GM19239 (cell line): ENCODE measurements around the gene GCNA.
"Not testable (repeated sequence)": the region's sequence is repeated elsewhere in the genome, so short reads cannot be mapped to it uniquely, and the experiment has no call there.

Experiments
- DNase-seq: peaks from one replicate; pipeline ENCODE4 v3.0.0; 2011; ENCODE audit warnings: low spot score; ENCODE audit not compliant: insufficient read length
- FAIRE-seq: peaks from 2 replicates; lab custom pipeline; 2011; peaks lifted over from hg19 to GRCh38; lab: Jason Lieb, UNC

Gene GCNA

DNA sequence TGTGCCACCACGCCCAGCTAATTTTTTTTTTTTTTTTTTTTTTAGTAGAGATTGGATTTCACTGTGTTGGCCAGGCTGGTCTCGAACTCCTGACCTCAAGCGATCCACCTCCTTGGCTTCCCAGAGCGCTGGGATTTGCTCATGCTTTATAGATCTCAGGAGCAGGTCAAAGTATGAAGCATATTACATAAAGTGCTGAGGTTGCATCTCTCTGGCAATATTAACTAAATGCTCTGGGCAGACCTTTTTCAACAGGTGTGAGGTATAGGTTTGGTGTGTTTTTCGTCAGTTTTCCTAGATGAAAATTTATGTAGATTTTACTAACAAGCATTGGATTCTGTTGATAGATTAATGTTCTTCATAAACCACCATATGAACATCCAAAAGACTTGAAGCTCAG, 19.3 kb upstream of the GCNA start:
- FAIRE-seq (no peak), DNase-seq (no peak)

DNA sequence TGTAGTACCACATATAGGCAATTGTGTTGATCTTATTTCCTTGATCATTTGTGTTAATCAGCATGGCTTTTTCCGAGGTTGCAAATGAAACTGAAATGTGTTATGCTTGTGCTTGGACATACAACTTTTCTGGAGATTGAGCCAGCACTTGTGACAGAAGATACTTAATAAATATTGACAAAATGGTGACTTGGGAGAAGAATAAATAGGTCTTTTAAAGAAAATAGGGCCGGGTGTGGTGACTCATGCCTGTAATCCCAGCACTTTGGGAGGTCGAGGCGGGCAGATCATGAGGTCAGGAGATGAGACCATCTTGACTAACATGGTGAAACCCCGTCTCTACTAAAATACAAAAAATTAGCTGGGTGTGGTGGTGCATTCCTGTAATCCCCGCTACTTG, 18.5 kb upstream of the GCNA start:
- FAIRE-seq, DNase-seq: not testable (repeated sequence)

DNA sequence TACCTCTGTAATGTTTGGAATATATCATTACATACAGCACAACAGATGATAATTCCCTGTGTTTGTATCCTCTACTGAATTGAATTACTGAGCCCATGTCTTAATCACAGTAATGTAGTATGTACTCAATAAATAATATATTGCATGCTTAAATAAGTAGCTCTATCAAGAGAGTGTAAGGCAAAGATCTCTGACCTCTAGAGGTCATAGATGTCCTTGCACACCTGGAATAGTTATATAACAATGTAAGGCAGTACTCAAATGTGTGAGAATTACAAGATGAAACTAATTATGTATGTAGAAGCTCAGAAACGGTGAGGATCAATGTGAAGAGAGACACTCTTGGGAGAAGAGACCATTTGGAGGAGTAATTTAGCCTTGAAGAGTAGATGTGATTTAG, 14.3 kb upstream of the GCNA start:
- no peak for DNase-seq
- peak; percentile 33 for FAIRE-seq

DNA sequence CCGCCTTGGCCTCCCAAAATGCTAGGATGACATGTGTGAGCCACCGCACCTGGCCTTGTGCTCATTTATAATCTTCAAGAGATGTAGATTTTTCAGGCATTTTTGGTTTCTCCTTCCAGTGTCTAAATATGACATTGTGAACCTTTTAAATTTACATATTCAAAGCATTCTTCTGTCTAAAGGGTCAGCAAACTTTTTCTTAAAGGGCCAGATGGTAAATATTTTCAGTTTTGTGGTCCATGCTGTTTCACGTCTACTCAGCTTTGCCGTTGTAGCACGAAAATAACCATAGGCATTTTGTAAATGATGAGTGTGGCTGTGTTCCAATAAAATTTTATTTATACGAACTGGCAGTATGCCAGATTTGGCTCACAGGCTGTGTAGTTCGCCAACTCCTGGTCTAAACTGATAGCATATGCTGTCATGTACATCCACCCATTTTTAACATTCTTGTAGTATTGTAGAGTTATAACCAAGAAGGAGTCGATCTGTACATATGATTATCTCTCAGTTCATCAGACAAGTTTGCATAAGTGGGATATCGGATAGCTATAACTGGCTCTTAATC, 12.7 kb upstream of the GCNA start:
- FAIRE-seq (no peak), DNase-seq (no peak)

DNA sequence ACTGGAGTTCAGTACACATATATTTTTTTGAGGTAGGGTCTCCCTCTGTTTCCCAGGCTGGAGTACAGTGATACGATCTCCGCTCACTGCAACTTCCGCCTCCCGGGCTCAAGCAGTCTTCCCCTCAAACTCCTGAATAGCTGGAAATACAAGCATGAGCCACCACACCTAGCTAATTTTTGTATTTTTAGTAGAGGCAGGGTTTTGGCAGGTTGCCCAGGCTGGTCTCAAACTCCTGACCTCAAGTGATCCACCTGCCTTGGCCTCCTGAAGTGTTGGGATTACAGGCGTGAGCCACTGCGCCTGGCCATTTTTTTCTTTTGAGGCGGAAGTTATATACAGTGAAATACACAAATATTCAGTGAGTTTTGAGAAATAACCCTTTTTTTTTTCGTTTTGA, 6.8 kb upstream of the GCNA start:
- not testable (repeated sequence) for FAIRE-seq, DNase-seq

DNA sequence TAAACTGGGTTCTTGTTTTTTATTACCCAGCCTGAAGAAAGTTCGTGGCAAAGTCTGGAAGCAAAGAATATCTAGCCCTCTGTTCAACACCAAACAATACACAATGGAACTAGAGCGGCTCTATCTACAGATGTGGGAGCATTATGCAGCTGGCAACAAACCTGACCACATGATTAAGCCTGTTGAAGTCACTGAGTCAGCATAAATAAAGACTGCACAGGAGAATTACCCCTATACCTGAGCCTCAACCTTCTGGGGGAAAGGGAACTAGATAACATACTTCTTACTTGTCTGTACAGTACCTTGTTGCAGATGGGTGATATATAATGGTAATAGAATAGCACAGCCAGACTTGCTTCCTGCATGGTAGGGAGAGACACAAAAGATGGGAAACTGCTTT, 4.6 kb upstream of the GCNA start:
- FAIRE-seq (no peak), DNase-seq (no peak)

DNA sequence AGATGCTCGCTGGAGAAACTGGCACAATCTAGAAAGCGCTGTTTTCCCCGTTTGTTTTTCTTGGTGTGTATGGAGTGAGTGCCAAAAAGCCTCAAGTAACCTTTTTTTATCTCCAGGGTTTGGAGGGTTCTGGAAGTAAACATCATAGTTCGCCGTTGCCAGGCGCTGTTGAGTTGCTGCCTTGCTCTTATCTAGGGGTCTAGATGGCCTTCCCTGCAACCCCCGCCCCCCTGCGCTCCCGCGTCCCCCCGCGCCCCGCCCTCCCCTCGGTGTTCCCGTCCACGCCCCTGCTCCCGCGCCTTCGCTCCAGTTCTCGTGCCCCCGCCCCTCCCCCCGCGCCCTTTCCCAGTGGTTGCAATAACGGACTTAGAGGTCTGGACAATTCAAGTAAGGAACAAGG, 555 bp upstream of the GCNA start:
- FAIRE-seq (no peak), DNase-seq (no peak)

DNA sequence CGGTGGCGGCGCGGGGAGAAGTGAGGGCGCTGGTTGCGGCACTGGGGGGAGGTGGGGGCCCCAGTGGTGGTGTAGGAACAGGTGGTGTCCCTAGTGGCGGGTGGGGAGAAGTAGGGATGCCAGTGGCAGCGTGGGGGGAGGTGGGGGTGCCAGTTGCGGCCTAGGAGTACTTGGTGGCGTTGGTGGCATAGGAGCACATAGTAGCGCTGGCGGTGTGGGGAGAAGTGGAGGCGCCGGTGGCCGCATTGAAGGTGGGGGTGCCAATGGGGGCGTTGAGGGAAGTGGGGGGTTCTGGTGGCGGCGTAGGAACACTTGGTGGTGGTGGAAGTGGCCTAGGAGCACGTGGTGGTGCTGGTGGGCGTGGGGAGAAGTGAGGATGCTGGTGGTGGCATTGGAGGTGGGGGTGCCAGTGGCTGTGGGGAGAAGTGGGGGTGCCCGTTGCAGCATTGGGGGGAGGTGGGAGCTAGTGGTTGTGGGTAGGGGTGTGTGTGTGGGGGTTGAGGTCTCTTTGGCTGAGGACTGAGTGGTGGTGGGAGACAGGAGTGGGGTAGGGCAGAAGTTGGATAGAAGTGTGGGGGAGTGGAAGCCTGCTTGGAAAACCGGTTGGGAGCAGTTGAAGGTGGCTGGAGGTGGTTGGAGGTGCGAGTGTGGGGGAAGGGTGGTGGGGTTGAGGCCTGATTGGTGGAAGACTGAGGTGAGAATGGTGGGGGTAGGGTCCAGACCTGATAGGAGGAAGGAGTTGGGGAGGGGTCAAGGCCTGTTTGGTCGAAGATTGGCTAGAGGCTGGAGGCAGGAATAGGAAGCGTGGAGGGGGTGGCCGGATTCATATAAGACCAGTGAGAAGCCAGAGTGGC, 1.1 kb downstream of the GCNA start:
- FAIRE-seq, result no peak
- DNase-seq, result no peak

DNA sequence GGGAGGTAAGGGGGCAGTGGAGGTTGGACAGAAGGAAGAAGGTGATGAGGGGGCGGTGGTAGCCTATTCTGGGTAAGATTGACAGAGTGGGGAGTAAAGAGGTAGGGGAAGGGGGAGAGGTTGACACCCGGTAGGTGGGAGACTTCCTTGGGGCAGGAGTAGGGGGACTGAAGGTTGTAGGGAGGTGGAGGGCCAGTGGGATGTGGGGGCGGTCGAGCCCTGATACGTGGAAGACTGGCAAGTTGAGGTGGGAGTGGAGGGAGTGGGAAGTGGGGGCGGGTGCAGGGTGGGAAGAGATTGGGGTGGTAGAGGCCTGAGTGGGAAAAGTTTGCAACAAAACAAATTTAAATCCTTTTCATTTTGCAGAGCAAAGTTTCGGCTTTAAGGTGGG, 1.7 kb downstream of the GCNA start:
- DNase-seq (no peak), FAIRE-seq (no peak)

DNA sequence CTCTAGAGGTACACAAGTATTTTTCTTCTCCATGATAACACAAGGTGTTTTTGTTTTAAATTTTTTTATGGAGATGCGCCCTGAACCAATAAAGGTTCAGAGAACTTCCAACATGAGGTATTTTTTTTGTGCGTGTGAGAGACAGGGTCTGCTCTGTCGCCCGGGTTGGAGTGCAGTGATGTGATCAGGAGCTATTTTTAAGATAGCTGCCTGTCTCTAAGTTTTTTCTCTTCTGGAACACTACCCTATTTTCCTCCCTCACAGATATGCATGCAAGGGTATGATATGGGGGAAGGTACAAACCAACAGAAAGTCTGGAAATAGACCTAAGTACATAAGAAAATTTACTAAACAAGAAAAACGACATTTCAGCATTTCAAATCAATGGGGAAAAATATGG, 3.0 kb downstream of the GCNA start:
- FAIRE-seq, result no peak

DNA sequence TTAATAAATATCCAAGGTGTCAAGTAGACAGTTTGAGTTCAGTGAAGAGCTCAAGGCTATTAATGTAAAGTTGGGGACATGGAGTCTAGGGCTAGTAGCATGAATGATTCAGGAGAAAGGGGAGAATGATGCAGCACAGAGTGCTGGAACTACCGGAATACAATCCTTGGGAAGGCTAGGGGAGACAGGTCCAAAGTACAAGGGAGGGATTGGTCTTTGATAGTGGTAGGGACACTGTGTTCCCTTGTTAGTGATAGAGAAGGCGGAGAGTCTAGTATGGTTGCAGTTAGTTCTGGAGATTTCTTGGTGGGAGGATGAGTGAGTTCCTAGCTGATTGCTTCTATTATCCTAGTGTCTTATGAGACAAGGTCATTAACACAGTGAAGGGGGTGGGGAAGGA, 8.7 kb downstream of the GCNA start:
- FAIRE-seq, result peak; percentile 58
- DNase-seq, result no peak

More for the DNA sequence above, 3.0 kb downstream of the GCNA start:
- no peak for DNase-seq

DNA sequence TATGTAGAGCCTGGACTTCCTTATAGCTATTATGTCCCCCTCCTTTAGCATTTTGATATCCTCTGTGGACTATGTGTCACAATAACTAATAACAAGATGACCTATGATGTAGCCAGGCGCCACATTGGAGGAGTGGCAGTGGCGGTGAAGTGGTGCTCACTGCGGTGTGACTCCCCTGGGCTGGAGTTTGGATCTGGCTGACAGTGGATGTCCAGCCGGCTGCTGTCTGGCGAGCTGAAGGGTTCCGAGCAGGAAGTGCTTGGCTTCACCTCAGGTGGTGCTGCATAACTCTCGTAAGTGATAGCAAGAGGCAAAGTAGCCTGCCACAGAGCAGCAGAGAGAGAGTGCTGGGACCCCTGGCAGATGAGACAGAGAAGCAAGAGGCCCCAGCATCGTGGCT, 15.0 kb downstream of the GCNA start:
- not testable (repeated sequence) for DNase-seq, FAIRE-seq

DNA sequence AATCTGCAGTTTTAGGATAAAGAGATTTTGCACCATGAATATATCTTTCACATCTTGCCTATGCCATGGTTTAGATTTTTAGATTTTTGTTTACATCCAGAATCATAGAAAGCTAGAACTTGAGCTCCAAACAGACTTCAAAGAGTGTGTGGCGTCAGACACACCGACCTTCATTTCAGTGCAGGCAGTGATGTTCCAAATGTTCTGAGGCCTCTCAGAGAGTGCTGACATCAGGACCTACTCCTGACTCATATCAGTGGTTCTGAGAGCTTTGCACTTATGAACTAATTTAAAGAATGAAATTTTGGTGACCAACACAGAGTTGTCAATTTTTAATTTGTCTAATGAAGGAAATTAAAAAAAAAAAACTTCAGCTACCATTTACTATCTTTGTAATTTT, 21.7 kb downstream of the GCNA start:
- no peak for FAIRE-seq
- DNase-seq, result no peak

DNA sequence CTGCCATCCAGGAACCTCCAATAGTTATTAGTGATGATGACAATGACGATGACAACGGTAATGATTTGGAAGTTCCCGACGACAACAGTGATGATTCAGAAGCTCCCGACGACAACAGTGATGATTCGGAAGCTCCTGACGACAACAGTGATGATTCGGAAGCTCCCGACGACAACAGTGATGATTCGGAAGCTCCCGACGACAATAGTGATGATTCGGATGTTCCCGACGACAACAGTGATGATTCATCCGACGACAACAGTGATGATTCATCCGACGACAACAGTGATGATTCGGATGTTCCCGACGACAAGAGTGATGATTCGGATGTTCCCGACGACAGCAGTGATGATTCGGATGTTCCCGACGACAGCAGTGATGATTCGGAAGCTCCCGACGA, 25.4 kb downstream of the GCNA start:
- FAIRE-seq (no peak), DNase-seq (no peak)

DNA sequence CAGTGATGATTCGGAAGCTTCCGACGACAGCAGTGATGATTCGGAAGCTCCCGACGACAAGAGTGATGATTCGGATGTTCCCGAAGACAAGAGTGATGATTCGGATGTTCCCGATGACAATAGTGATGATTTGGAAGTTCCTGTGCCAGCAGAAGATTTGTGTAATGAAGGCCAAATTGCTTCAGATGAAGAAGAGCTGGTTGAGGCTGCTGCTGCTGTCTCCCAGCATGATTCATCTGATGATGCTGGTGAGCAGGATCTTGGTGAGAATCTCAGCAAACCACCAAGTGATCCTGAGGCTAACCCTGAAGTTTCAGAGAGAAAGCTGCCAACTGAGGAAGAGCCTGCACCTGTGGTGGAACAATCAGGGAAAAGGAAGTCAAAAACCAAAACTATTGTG, 25.9 kb downstream of the GCNA start:
- FAIRE-seq (no peak), DNase-seq (no peak)

DNA sequence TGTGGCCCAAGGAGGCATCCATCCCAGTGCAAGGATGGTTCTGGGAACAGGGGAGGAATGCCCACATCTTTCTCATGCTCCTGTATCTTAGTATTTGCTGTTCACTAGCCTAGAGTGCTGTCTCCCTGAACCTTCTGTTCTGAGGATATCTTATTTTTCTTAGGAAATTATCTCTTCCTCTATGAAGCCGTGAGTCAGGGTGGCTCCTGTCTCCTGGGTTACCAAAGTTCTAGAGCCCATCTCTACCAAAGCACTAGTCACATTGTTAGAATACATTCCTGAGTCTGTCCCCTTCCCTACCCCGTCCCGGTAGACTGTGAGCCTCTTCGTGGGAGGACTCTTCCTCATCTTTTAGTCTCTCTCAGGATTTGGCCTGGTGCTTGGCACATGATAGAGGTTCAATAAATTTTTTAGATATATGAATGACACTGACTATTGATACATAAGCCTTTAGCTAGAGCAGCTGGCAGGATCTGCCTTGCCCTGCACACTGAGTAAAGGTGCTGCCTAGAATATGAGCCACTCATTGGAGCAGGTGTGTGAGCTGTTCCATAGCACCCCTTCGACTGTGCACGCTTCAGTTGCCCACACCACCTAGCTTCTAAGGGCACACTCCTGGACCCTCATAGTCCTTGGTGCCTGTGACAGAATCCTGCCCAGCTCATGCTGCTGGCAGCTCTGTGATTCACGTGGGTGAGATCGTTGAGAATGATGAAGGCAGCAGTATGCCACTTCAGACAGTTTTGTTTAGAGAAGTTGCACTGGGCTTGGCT, 26.7 kb downstream of the GCNA start:
- DNase-seq (no peak), FAIRE-seq (no peak)

DNA sequence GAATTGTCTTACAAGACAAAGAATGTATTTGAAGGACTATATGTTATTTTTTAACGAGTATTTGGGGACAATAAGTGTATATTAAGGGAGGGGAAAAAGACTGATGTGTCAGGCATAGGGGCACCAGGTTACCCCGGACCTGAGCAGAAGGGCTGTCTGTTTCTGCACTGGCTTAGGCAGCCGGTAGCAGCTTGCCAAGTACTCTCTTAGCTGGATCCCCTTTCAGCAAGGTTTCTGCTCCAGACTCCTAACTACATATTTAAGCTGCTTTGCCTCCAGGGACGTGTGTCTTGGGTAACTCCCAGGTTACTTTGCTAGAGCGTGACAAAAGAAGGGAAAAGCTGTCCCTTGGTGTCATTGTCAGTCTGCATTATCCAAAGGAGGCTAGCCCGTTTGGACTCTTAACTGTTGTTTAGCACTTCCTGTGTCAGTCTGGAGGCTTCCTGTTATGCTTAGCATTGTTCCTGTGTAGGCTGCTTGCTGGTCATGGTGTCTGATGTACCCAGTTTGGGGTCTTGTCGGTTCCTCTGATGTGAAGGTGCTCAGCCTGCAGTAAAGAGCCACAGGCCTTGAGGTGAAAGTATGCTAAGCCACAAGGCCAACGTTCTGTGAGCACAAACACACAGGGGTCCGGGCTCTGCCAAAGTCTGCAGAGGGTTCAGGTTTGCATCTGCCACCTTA, 28.4 kb downstream of the GCNA start:
- FAIRE-seq (no peak), DNase-seq (no peak)

DNA sequence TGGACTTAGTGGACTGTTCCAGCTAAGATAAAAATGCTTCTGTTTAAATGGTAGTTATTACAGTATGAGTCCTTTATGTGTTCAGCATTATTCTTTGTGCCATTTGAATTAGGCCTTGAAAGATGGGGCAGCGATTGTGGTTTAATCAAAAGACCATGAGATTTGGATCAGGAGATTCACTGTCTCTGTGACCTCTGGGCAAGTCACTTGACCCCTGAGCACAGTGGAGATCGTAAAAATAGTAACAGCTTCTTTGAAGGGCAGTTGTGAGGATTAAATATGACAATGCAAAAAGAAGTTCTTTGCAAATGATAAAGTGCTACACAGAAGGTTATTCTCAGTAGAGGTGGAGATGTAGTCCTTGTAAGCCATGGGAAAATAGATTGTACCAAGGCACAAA, 29.3 kb downstream of the GCNA start:
- FAIRE-seq (peak; percentile 33), DNase-seq (no peak)

DNA sequence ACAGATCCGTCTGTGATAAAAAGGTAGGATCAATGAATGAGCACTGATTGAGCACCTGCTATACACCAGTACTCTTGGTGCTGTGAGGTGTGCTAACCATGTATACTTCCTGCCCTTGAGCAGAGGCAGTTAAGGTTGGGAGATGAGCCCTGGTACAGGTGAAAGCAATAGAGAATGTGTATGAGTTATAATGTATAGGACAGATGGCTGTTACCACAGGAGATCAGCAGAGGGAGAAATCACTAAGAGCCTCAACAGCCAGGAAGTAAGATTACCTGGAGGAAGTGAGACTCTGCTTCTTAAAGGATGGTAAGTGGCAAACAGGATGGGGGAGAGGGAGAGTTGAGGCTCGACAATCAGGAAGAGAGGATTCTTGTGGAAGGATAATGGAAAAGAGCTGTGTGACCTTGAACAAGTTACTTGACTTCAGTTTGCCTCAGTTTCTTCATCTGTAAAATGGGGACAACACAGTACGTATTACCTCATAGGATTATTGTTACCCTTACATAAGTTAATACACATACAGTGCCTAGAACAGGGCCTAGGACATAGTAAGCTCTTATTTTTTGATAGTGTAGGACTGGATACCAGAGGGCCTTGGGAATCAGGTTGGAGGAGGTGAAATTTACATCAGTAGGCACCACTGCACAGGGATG, 31.0 kb downstream of the GCNA start:
- DNase-seq (no peak), FAIRE-seq (peak; percentile 74)

DNA sequence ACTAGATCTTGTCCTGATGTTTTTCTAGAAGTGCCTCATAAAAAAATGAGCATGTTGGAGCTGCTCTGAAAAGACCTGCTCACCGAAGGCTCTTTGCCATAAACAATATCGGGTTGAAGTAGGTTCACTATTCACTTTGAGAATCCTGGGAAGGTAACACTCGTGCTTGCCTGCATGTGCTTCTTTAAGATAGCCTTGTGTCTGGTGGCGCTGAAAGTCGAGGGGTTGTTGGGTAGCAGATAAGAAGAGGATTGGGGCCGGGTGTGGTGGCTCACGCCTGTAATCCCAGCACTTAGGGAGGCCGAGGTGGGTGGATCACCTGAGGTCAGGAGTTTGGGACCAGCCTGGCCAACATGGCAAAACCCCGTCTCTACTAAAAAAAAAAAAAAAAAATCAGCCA, 33.5 kb downstream of the GCNA start:
- not testable (repeated sequence) for FAIRE-seq, DNase-seq
